Measurements from ENCODE around the gene ANKUB1.

DNA sequence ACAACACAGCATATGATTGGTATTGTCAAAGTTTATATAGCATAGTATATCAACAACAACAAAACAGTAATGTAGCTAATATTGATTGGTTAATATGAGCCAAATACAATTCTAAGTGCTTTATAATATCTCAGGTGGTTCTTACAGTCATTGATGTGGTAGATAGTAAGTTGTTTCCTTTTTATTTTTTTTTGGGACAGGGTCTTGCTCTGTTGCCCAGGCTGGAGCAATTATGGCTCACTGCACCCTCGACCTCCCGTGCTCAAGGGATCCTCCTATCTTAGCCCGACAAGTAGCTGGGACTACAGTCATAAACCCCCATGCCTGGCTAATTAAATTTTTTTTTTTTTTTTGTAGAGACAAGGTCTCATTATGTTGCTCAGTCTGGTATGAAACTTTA, 23.4 kb upstream of the ANKUB1 start:
- no peak for TF ChIP-seq CTCF (IDR thresholded peaks at IDR 0.05)
- TF ChIP-seq POLR2A (IDR thresholded peaks at IDR 0.05), result no peak

Measured in right lobe of liver (tissue), 4 donors.